Measurements from ENCODE around the gene MST1.
A peak's percentile ranks its signal among the peaks of the same experiment; 100 is the strongest.

Gene MST1

GRCh38 chr3:49723628-49724551 is 34.6 kb upstream of the MST1 start, which contains the start of gene GMPPB:
TSS of gene GMPPB (minus strand) at chr3:49723951. CDS start at chr3:49723726, 225 bp downstream.
- peak within 1 kb of the TSS; percentile 99 for H3K4me3 ChIP-seq (ENCODE audit: low read length)

GRCh38 chr3:49723296-49723627 is 34.0 kb upstream of the MST1 start:
- no peaks in the 10 kb centered on the region for H3K9me3 ChIP-seq (ENCODE audit: control insufficient read depth, low read length)
- DNase-seq (ENCODE audit: low read depth) = peak; percentile 72
- H3K4me3 ChIP-seq (ENCODE audit: low read length) = peak overlapping the region; percentile 99
- H3K9ac ChIP-seq (ENCODE audit: low read length) = peak overlapping the region; percentile 99
- no peaks in the 10 kb centered on the region for H3K27me3 ChIP-seq (replicated peaks; ENCODE audit: control insufficient read depth, insufficient read depth, low read length)
- H3K4me1 ChIP-seq (ENCODE audit: control insufficient read depth, insufficient read depth, low read length) = peaks cover 33% of the 10 kb centered on the region
- peaks cover 43% of the 10 kb centered on the region for H3K36me3 ChIP-seq (ENCODE audit: control insufficient read depth, insufficient read depth, low read length, severe bottlenecking)

More at GRCh38 chr3:49723628-49724551, 34.6 kb upstream of the MST1 start, which contains the start of gene GMPPB:
- Histone ChIP-seq H3K27me3 (replicated peaks; ENCODE audit: control insufficient read depth, insufficient read depth, low read length) (no peaks in the 10 kb centered on the region), H3K9me3 (ENCODE audit: control insufficient read depth, low read length) (no peaks in the 10 kb centered on the region), H3K36me3 (ENCODE audit: control insufficient read depth, insufficient read depth, low read length, severe bottlenecking) (peaks cover 45% of the 10 kb centered on the region), H3K9ac (ENCODE audit: low read length) (peak within 1 kb of the TSS; percentile 99), H3K4me1 (ENCODE audit: control insufficient read depth, insufficient read depth, low read length) (peaks cover 27% of the 10 kb centered on the region)
- DNase-seq (ENCODE audit: low read depth) = peak; percentile 99

GRCh38 chr3:49722896-49723295 is 33.6 kb upstream of the MST1 start:
- peaks cover 39% of the 10 kb centered on the region for H3K36me3 ChIP-seq (ENCODE audit: control insufficient read depth, insufficient read depth, low read length, severe bottlenecking)
- H3K9me3 ChIP-seq (ENCODE audit: control insufficient read depth, low read length) = no peaks in the 10 kb centered on the region
- peak overlapping the region; percentile 99 for H3K4me3 ChIP-seq (ENCODE audit: low read length)
- no peaks in the 10 kb centered on the region for H3K27me3 ChIP-seq (replicated peaks; ENCODE audit: control insufficient read depth, insufficient read depth, low read length)
- DNase-seq (ENCODE audit: low read depth) = no peak
- H3K4me1 ChIP-seq (ENCODE audit: control insufficient read depth, insufficient read depth, low read length) = peaks cover 33% of the 10 kb centered on the region
- H3K9ac ChIP-seq (ENCODE audit: low read length) = peak overlapping the region; percentile 99

GRCh38 chr3:49721896-49722781 is 32.9 kb upstream of the MST1 start:
- peaks cover 31% of the 10 kb centered on the region for H3K36me3 ChIP-seq (ENCODE audit: control insufficient read depth, insufficient read depth, low read length, severe bottlenecking)
- H3K9ac ChIP-seq (ENCODE audit: low read length) = peak overlapping the region; percentile 99
- no peaks in the 10 kb centered on the region for H3K9me3 ChIP-seq (ENCODE audit: control insufficient read depth, low read length)
- no peak for DNase-seq (ENCODE audit: low read depth)
- H3K4me1 ChIP-seq (ENCODE audit: control insufficient read depth, insufficient read depth, low read length) = peaks cover 33% of the 10 kb centered on the region
- H3K27me3 ChIP-seq (replicated peaks; ENCODE audit: control insufficient read depth, insufficient read depth, low read length) = no peaks in the 10 kb centered on the region
- peak overlapping the region; percentile 99 for H3K4me3 ChIP-seq (ENCODE audit: low read length)

- peaks cover 33% of the 10 kb centered on the region for H3K4me1 ChIP-seq (ENCODE audit: control insufficient read depth, insufficient read depth, low read length)
- H3K9ac ChIP-seq (ENCODE audit: low read length) = no peak overlapping the region
- DNase-seq (ENCODE audit: low read depth) = no peak
- no peaks in the 10 kb centered on the region for H3K27me3 ChIP-seq (replicated peaks; ENCODE audit: control insufficient read depth, insufficient read depth, low read length)
- peaks cover 26% of the 10 kb centered on the region for H3K36me3 ChIP-seq (ENCODE audit: control insufficient read depth, insufficient read depth, low read length, severe bottlenecking)
- H3K9me3 ChIP-seq (ENCODE audit: control insufficient read depth, low read length) = no peaks in the 10 kb centered on the region
- no peak overlapping the region for H3K4me3 ChIP-seq (ENCODE audit: low read length)
These were observed 32.3 kb upstream of the MST1 start for GRCh38 chr3:49721596-49721895.

GRCh38 chr3:49720855-49721595 is 31.8 kb upstream of the MST1 start:
- Histone ChIP-seq H3K4me1 (ENCODE audit: control insufficient read depth, insufficient read depth, low read length) (peaks cover 33% of the 10 kb centered on the region), H3K9me3 (ENCODE audit: control insufficient read depth, low read length) (no peaks in the 10 kb centered on the region), H3K27me3 (replicated peaks; ENCODE audit: control insufficient read depth, insufficient read depth, low read length) (no peaks in the 10 kb centered on the region), H3K36me3 (ENCODE audit: control insufficient read depth, insufficient read depth, low read length, severe bottlenecking) (peaks cover 24% of the 10 kb centered on the region), H3K9ac (ENCODE audit: low read length) (no peak overlapping the region), H3K4me3 (ENCODE audit: low read length) (no peak overlapping the region)
- no peak for DNase-seq (ENCODE audit: low read depth)

- peaks cover 28% of the 10 kb centered on the region for H3K4me1 ChIP-seq (ENCODE audit: control insufficient read depth, insufficient read depth, low read length)
- DNase-seq (ENCODE audit: low read depth) = peak; percentile 98
- H3K9ac ChIP-seq (ENCODE audit: low read length) = peak within 1 kb of the TSS; percentile 33
- H3K9me3 ChIP-seq (ENCODE audit: control insufficient read depth, low read length) = no peaks in the 10 kb centered on the region
- peak within 1 kb of the TSS; percentile 77 for H3K4me3 ChIP-seq (ENCODE audit: low read length)
- no peaks in the 10 kb centered on the region for H3K27me3 ChIP-seq (replicated peaks; ENCODE audit: control insufficient read depth, insufficient read depth, low read length)
- H3K36me3 ChIP-seq (ENCODE audit: control insufficient read depth, insufficient read depth, low read length, severe bottlenecking) = peaks cover 29% of the 10 kb centered on the region
These were observed 30.1 kb upstream of the MST1 start, which contains the start of gene AMIGO3 for GRCh38 chr3:49719214-49719884. TSS of gene AMIGO3 (minus strand) at chr3:49719684. CDS start at chr3:49719465, 219 bp downstream.

GRCh38 chr3:49718858-49719213 is 29.6 kb upstream of the MST1 start:
- peak overlapping the region; percentile 33 for H3K9ac ChIP-seq (ENCODE audit: low read length)
- no peaks in the 10 kb centered on the region for H3K27me3 ChIP-seq (replicated peaks; ENCODE audit: control insufficient read depth, insufficient read depth, low read length)
- peaks cover 26% of the 10 kb centered on the region for H3K4me1 ChIP-seq (ENCODE audit: control insufficient read depth, insufficient read depth, low read length)
- DNase-seq (ENCODE audit: low read depth) = no peak
- H3K4me3 ChIP-seq (ENCODE audit: low read length) = peak overlapping the region; percentile 77
- H3K36me3 ChIP-seq (ENCODE audit: control insufficient read depth, insufficient read depth, low read length, severe bottlenecking) = peaks cover 29% of the 10 kb centered on the region
- no peaks in the 10 kb centered on the region for H3K9me3 ChIP-seq (ENCODE audit: control insufficient read depth, low read length)

- Histone ChIP-seq H3K9ac (ENCODE audit: low read length) (no peak overlapping the region), H3K36me3 (ENCODE audit: control insufficient read depth, insufficient read depth, low read length, severe bottlenecking) (peaks cover 29% of the 10 kb centered on the region), H3K27me3 (replicated peaks; ENCODE audit: control insufficient read depth, insufficient read depth, low read length) (no peaks in the 10 kb centered on the region), H3K4me1 (ENCODE audit: control insufficient read depth, insufficient read depth, low read length) (peaks cover 25% of the 10 kb centered on the region), H3K4me3 (ENCODE audit: low read length) (peak overlapping the region; percentile 77), H3K9me3 (ENCODE audit: control insufficient read depth, low read length) (no peaks in the 10 kb centered on the region)
- no peak for DNase-seq (ENCODE audit: low read depth)
These were observed 28.9 kb upstream of the MST1 start for GRCh38 chr3:49717959-49718857.

Data from adipocyte (in vitro differentiated cells).